Measurements from ENCODE around the gene PRTN3.
"Not testable (repeated sequence)": the region's sequence is repeated elsewhere in the genome, so short reads cannot be mapped to it uniquely, and the experiment has no call there.

PRTN3 gene

DNA sequence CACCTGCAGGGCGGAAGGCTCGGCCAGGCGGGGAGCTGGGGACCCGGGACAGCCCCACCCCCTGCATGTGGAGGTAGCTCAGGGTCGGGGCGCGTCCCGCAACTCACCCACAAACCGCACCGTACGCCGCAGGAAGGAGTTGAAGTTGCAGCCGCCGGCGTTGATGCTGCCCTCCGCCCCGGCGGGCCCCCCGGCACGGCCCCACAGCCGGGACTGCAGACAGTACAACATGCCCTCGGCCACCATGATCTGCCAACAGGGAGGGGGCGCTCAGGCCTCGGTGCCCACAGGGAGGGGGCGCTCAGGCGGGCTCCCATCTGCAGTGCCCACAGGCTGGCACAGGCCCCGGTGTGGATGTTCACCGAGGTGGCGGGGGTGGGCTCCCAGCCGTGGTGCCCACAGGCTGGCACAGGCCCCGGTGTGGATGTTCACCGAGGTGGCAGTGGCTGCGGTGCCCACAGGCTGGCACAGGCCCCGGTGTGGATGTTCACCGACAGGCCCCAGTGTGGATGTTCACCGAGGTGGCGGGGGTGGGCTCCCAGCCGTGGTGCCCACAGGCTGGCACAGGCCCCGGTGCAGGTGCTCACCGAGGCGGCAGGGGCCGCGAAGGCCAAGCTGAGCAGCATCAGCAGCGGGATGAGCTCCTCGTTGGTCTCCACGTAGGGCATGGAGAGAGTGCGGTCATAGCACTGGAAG is 25.6 kb upstream of the PRTN3 start:
- DNase-seq (ENCODE audit: extremely low read depth in 1 of 2, low read depth in 1 of 2): no peak

- no peak for DNase-seq (ENCODE audit: extremely low read depth in 1 of 2, low read depth in 1 of 2)
Observed at GRCh38 chr19:815775-816499, 24.9 kb upstream of the PRTN3 start.

GRCh38 chr19:816500-816857 is 24.3 kb upstream of the PRTN3 start:
- DNase-seq (ENCODE audit: extremely low read depth in 1 of 2, low read depth in 1 of 2): no peak

GRCh38 chr19:820212-820611 is 20.6 kb upstream of the PRTN3 start:
- DNase-seq (ENCODE audit: extremely low read depth in 1 of 2, low read depth in 1 of 2): not testable (repeated sequence)

GRCh38 chr19:821231-821824 is 19.5 kb upstream of the PRTN3 start:
- no peak for DNase-seq (ENCODE audit: extremely low read depth in 1 of 2, low read depth in 1 of 2)

DNA sequence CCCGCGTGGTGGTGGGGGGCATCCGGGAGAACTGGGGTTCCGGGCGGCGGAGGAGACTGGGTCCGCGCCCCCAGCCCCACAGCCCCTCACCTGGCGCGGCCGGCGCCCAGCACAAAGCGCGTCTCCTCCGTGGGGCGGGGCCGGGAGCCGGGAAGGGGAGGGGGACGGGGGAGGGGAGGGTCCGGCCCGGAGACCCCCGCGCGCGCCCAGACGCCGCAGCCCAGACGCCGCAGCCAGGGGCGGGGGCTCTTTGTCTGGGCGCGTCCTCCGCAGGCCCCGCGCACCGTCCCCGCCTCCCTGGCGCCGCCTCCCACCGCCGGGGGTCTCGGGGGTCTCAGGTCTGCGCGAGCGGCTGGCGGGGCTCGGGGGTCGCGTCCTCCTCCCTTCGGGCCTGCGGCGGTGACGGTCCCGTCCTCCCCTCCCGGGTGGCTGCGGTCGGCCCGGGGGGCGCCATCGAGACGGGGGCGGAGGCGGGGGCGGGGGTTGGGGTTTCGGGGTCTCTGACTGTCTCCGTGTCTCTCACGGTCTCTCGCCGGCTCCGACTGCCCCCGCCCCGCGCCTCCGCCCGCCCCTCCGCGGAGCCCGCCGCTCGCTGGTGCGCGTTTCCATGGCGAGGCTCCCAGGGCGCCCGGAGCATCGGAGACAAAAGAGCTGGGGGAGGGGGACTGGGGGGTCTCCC is 18.8 kb upstream of the PRTN3 start, which contains the start of gene PLPPR3:
TSS of gene PLPPR3 (minus strand) at position 131 of the 679 bp plus-strand sequence. CDS start 396 bp downstream, outside the sequence.
- DNase-seq (ENCODE audit: extremely low read depth in 1 of 2, low read depth in 1 of 2): no peak

DNA sequence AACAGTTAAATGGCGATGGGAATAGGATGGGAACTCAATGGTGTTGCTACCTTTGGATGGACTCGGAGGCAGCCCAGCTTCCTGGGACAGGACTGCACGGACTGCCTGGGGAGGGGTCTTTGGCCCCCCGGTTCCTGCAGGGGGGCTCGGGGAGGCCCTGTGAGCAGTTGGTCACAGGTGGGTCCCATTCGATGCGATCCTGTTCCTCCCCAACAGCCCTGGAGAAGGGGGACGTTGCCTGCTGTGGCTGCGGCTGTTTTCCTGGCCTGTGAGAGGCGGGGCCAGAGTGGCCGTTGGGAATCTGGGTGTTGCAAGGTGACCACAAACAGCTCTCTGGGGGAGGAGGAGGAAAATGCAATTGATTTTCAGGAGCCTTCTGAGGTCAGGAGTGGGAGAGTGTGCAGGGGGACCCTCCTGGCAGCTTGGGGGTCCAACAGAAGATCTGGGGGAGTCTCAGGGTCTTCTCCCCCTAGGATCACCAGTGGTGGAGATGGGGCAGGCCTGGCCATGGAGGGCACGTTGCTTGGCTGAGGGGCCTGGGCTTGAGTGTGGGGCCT is 17.2 kb upstream of the PRTN3 start:
- no peak for DNase-seq (ENCODE audit: extremely low read depth in 1 of 2, low read depth in 1 of 2)

DNA sequence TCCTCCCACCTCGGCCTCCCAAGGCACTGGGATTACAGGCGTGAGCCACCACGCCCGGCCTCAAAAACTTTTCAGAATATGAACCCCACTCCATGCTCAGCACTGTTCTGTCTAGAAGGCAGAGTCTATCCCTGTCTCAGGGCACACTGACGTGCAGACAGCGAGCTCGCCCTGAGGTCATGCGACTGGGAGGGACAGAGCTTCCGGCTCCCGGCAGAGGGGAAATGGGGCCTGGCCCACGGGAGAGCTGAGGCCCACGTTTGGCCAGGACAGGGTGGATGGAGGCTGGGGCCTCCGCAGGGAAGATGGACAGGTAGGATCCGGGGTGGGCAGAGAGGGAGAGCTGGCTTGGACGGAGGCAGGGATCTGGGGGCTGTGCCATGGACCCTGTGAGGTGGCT is 15.9 kb upstream of the PRTN3 start:
- no peak for DNase-seq (ENCODE audit: extremely low read depth in 1 of 2, low read depth in 1 of 2)

GRCh38 chr19:825897-826644 is 14.7 kb upstream of the PRTN3 start:
- DNase-seq (ENCODE audit: extremely low read depth in 1 of 2, low read depth in 1 of 2): no peak

DNA sequence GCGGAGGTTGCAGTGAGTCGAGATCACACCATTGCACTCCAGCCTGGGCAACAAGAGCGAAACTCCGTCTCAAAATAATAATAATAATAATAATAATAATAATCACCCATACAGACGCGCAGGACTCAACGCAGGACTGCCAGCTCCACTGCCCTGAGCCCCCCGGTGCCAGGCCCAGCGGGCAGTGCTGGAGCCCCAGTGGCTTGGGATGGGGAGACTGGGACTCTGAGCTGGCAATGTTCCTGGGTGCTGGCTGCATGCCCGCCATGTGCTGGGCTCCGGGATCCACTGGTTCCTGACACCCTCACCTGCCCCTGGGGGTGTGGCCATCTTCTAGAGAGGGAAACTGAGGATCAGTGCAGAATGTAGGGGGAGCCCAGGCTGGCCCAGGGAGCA is 13.5 kb upstream of the PRTN3 start:
- no peak for DNase-seq (ENCODE audit: extremely low read depth in 1 of 2, low read depth in 1 of 2)

- DNase-seq (ENCODE audit: extremely low read depth in 1 of 2, low read depth in 1 of 2): no peak
Observed at GRCh38 chr19:827710-828321, 13.0 kb upstream of the PRTN3 start, which contains the start of gene AZU1. Gene AZU1 (plus strand): TSS chr19:827837. CDS start chr19:827847, 10 bp downstream.

DNA sequence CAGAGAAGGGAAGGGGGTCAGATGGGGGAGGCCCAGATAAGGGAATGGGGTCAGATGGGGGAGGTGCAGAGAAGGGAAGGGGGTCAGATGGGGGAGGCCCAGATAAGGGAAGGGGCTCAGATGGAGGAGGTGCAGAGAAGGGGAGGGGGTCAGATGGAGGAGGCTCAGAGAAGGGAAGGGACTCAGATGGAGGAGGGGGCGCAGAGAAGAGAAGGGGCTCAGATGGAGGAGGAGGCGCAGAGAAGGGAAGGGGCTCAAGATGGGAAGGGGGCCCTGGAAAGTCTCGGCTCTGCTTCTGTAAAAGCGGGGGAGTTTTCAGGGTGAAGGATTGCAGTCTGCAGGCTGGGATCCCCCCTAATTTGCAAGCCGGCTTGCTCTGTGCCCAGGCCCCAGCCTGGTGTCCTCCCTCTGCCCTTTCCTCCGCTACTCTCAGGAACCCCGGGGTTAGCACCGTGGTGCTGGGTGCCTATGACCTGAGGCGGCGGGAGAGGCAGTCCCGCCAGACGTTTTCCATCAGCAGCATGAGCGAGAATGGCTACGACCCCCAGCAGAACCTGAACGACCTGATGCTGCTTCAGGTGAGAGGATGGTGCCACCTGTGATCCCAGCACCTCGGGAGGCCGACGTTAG is 11.6 kb upstream of the PRTN3 start:
- no peak for DNase-seq (ENCODE audit: extremely low read depth in 1 of 2, low read depth in 1 of 2)

DNA sequence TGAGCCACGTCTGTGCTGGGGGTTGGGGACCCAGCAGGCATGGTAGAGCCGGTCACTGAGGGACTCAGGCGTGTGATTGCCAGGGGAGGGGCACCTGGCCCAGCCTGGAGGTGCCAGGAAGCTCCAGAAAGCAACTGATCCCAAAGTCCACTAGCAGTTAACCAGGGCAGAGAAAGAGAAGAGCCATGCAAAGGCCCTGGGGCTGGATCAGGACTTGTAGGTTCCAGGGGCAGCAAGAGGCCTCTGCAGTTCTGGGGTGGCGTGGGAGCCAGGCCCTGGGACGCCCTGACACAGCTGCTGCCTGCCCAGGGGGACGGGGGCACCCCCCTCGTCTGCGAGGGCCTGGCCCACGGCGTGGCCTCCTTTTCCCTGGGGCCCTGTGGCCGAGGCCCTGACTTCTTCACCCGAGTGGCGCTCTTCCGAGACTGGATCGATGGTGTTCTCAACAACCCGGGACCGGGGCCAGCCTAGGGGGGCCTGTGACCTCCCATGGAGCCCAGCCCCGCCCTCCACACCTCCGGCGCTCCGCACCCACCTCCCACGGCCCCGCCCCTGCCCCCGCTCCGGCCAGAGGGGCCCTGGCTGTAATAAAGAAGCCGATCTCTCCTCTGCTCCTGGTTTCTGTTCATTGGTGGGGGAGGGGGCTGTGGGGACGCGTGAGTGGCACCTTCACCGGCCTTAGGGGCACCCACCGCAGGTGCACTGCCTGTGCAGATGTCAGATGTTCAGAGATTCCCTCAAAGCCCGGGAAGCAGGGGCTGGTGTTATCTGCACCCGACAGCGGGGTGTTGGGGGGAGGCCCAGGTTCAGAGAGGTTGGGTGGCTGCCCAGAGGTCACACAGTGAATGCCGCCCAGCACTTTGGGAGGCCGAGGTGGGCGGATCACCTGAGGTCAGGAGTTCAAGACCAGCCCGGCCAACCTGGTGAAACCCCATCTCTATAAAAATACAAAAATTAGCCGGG is 9.1 kb upstream of the PRTN3 start:
- no peak for DNase-seq (ENCODE audit: extremely low read depth in 1 of 2, low read depth in 1 of 2)

DNA sequence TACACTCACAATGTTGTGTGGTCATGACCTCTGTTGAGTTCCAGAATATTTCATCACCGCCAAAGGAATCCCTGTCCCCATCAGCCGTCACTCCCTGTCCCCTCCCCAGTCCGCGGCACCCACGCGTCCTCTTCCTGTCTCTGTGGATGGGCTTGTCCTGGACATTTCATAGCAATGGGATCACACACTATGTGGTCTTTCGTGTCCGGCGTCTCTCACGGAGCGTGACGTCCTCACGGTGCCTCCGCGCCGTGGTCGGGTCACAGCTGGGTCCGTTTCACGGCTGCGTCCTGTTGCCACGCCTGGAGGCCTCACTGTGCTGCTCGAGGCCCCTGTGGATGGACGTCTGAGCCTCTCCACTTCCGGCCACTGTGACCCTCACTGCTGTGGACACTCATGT is 6.6 kb upstream of the PRTN3 start:
- no peak for DNase-seq (ENCODE audit: extremely low read depth in 1 of 2, low read depth in 1 of 2)

- DNase-seq (ENCODE audit: extremely low read depth in 1 of 2, low read depth in 1 of 2): no peak
Observed at GRCh38 chr19:835210-835810, 5.5 kb upstream of the PRTN3 start.

GRCh38 chr19:842802-843179 is 2.0 kb downstream of the PRTN3 start:
- not testable (repeated sequence) for DNase-seq (ENCODE audit: extremely low read depth in 1 of 2, low read depth in 1 of 2)

DNA sequence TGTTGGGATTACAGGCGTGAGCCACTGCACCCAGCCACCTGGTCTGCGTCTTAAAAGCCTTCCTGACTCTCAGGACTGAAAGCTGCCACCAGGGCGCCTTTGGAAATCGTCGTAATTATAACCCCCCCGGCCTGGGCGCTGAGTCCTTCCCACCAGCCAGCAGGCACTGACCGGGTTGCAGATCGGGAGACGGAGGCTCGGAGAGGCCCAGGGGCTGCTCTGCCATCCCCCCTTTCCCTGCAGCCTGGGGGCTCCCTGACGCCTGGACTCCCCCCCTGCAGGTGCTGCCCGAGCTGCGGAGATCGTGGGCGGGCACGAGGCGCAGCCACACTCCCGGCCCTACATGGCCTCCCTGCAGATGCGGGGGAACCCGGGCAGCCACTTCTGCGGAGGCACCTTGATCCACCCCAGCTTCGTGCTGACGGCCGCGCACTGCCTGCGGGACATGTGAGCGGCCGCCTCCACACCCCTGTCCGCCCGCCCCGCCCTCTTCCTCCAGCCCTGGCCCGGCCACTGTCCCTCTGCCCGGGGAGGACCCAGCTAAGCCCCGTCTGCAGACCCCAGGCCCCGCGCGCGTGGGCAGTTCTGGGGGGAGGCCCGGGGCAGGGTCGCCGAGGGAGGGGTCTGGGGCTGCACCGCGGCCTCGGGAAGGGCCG is 2.5 kb downstream of the PRTN3 start:
- no peak for DNase-seq (ENCODE audit: extremely low read depth in 1 of 2, low read depth in 1 of 2)
